ENCODE data around the gene DOCK1.

DOCK1 gene

GRCh38 chr10:127343821-127344220 is 438.6 kb downstream of the DOCK1 start:
- no peak for DNase-seq

GRCh38 chr10:127344346-127344745 is 439.1 kb downstream of the DOCK1 start:
- no peak for DNase-seq

GRCh38 chr10:127345231-127345965 is 440.2 kb downstream of the DOCK1 start:
- no peak for DNase-seq

GRCh38 chr10:127346604-127347003 is 441.4 kb downstream of the DOCK1 start:
- no peak for DNase-seq

- no peak for DNase-seq
These were observed 442.2 kb downstream of the DOCK1 start for GRCh38 chr10:127347202-127347959.

GRCh38 chr10:127349737-127350136 is 444.5 kb downstream of the DOCK1 start:
- DNase-seq = no peak

GRCh38 chr10:127351542-127351941 is 446.3 kb downstream of the DOCK1 start:
- DNase-seq = no peak

- no peak for DNase-seq
These were observed 448.3 kb downstream of the DOCK1 start for GRCh38 chr10:127353544-127353943.

- DNase-seq = no peak
These were observed 449.0 kb downstream of the DOCK1 start for GRCh38 chr10:127354255-127354654.

GRCh38 chr10:127354992-127355391 is 449.8 kb downstream of the DOCK1 start:
- no peak for DNase-seq

- DNase-seq = no peak
These were observed 451.1 kb downstream of the DOCK1 start for GRCh38 chr10:127356360-127356759.

- DNase-seq = no peak
These were observed 452.0 kb downstream of the DOCK1 start for GRCh38 chr10:127357265-127357664.

GRCh38 chr10:127358337-127358736 is 453.1 kb downstream of the DOCK1 start:
- no peak for DNase-seq

- no peak for DNase-seq
These were observed 458.8 kb downstream of the DOCK1 start for GRCh38 chr10:127364034-127364433.

- DNase-seq = no peak
These were observed 462.9 kb downstream of the DOCK1 start for GRCh38 chr10:127368101-127368500.

- peak in 7 of 58 donors; percentile 2 to 23 (median 11) for DNase-seq
These were observed 463.7 kb downstream of the DOCK1 start for GRCh38 chr10:127368929-127369328.

GRCh38 chr10:127370601-127371000 is 465.4 kb downstream of the DOCK1 start:
- DNase-seq = peak in 1 of 58 donors; percentile 3

- DNase-seq = no peak
These were observed 467.1 kb downstream of the DOCK1 start for GRCh38 chr10:127372361-127372760.

GRCh38 chr10:127374074-127374680 is 468.9 kb downstream of the DOCK1 start:
- no peak for DNase-seq

GRCh38 chr10:127374901-127375300 is 469.7 kb downstream of the DOCK1 start:
- no peak for DNase-seq

GRCh38 chr10:127375461-127375860 is 470.2 kb downstream of the DOCK1 start:
- no peak for DNase-seq

- DNase-seq = no peak
These were observed 470.8 kb downstream of the DOCK1 start for GRCh38 chr10:127376071-127376470.
